AG10803 (cell line): ENCODE data around the gene MMP24.

Experiments
- DNase-seq: peaks from one replicate; pipeline ENCODE4 v3.0.0; 2010; ENCODE audit warnings: low read depth
- H3K4me3 ChIP-seq: 2 replicates; pipeline ENCODE4 v1.5.1; 2011; ENCODE audit warnings: mild to moderate bottlenecking, low read length, control low read depth
- CTCF ChIP-seq: conservative IDR thresholded peaks from 2 replicates; pipeline ENCODE4 v1.5.1; 2011; ENCODE audit warnings: mild to moderate bottlenecking, low read length, control low read depth, inconsistent platforms

MMP24 gene

GRCh38 chr20:35206802-35207201 is 19.7 kb upstream of the MMP24 start:
- no peak for DNase-seq
- H3K4me3 ChIP-seq, result no peak overlapping the region
- TF ChIP-seq CTCF, result no peak

- peak overlapping the region; percentile 23 for H3K4me3 ChIP-seq
- peak; percentile 73 for DNase-seq
- peak; percentile 89 for TF ChIP-seq CTCF
Observed at GRCh38 chr20:35207950-35208611, 18.4 kb upstream of the MMP24 start.

- no peak for TF ChIP-seq CTCF
- DNase-seq, result peak; percentile 32
- no peak overlapping the region for H3K4me3 ChIP-seq
Observed at GRCh38 chr20:35215066-35215956, 11.2 kb upstream of the MMP24 start.

GRCh38 chr20:35216541-35216940 is 9.9 kb upstream of the MMP24 start:
- no peak for DNase-seq
- TF ChIP-seq CTCF, result no peak
- no peak overlapping the region for H3K4me3 ChIP-seq

GRCh38 chr20:35223941-35224340 is 2.5 kb upstream of the MMP24 start:
- H3K4me3 ChIP-seq, result no peak overlapping the region
- no peak for DNase-seq
- no peak for TF ChIP-seq CTCF

GRCh38 chr20:35224536-35224935 is 2.0 kb upstream of the MMP24 start:
- no peak for TF ChIP-seq CTCF
- DNase-seq, result no peak
- H3K4me3 ChIP-seq, result no peak overlapping the region
